HG03175 (cell line): Measurements from ENCODE around the gene MAGEA9B.
"Not testable (repeated sequence)": the region's sequence is repeated elsewhere in the genome, so short reads cannot be mapped to it uniquely, and the experiment has no call there.

ENCODE experiments used
- ATAC-seq: cut with Tn5 transposase; IDR thresholded peaks from one replicate; pipeline ENCODE4 v1.9.1; 2021; ENCODE audit warnings: mild to moderate bottlenecking, moderate library complexity; ENCODE audit not compliant: unreplicated experiment

The MAGEA9B gene, protein sequence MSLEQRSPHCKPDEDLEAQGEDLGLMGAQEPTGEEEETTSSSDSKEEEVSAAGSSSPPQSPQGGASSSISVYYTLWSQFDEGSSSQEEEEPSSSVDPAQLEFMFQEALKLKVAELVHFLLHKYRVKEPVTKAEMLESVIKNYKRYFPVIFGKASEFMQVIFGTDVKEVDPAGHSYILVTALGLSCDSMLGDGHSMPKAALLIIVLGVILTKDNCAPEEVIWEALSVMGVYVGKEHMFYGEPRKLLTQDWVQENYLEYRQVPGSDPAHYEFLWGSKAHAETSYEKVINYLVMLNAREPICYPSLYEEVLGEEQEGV

DNA sequence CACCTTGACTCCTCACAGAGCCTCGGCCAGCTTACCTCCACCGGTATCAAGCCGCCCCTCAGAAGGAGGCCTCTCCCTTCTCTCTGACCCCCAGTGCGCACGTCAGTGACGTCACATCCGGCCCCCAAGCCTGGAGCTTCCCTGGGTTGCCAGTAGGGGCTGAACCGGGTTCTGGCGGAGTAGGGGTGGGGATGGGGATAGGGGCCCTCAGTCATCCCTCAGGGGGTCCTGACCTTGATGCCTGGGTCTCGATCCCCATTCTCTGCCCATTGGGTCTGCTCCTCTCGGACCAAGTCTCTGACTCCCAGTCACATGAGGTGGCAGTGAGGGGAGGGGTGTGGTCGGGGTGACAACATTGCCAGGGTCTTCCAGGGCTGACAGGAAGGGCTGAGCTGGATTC lies at the start of gene MAGEA9B:
Gene MAGEA9B (minus strand): TSS at position 101 of the 400 bp plus-strand sequence. CDS start 4,280 bp downstream, outside the sequence.
- not testable (repeated sequence) for ATAC-seq

DNA sequence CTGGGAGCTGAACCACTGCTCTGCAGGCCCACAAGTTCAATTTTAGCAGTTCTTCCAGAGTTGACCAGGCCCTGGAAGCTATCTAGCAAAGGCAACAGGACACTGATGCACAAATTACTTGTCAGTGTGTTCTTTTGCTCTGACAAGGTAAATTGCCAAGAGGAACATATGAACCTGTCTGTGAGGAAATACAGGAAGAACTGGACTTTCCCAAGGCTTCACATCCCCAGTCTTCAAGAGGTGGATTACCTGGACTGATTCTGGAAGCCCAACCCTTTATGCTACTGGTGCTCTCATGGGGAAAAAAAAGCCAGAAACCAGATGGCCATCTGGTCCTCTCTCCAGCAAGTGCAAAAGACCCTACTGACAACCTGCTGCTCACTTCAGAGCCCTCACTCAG lies 46.3 kb upstream of the MAGEA9B start:
- ATAC-seq: no peak

DNA sequence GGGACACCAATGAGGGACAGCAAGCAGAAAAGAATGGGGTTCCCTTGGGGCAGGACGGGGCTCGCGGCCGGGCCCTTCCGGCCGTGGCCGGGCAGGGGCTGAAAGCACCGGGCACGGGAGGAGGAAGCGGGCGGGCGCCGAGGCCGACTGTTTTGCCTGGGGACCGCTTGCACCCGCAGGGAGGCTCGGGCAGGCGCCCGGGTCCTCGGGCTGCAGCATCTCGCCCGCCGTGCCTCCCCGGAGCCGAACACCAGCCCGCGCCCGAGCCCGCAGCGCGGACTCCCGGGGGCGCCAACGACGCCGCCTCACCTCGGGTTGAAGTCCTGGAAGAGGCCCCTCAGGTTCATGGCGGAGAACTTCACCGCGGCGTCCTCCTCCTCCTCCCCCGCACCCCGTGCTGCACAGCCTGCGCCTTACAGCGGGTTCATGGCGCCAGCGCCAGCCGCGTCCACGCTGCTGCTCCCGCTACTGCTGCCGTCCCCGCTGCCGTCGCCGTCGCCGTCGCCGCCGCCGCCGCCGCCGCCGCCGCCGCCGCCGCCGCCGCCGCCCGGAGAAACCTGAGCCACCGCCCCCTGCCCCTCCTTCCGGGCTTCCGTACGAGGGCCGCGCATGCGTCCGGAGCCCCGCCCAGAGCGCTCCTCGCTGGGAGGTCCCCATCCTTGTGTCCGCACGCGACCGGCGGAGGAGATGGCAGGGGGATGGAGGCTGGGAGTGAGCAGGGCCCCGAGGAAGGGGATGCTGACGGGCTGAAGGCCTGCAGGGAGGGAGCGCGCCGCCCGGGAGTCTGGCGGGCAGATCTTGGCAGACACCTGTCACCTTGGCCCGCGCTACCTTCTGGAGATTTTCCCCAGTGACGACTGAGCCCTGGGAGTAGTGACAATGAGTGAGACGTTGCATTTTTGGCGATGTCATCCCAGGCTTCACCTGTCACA lies 44.2 kb upstream of the MAGEA9B start, which contains the start of gene TMEM185A:
Gene TMEM185A (minus strand): TSS at position 559 of the 932 bp plus-strand sequence. CDS start 212 bp downstream, at position 347.
- peak; percentile 87 for ATAC-seq

DNA sequence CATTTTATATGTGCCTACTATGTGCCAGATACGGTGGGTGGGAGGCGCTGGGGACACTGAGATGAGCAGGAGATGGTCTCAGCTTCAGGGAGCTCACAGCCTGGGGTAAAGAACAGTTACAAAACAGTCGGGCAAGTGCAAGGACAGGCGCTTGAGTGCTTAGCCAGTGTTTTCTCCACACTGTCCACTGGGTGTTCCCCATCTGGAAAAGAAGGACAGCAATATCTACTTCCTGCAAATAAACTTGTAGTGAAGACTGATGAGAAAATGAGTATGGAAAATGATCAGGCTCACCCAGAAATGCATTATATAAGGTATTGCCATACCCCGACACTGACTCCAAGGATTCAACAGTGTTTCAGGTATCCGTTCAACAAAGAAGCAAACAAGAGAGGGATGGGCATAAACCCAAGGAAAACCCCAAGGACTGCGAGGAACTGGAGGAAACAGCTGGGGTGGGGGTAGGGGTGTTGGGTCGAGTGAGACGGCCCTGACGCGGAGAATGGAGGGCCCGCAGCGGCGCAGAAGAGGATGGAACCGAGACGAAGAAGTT lies 43.5 kb upstream of the MAGEA9B start:
- ATAC-seq: no peak

DNA sequence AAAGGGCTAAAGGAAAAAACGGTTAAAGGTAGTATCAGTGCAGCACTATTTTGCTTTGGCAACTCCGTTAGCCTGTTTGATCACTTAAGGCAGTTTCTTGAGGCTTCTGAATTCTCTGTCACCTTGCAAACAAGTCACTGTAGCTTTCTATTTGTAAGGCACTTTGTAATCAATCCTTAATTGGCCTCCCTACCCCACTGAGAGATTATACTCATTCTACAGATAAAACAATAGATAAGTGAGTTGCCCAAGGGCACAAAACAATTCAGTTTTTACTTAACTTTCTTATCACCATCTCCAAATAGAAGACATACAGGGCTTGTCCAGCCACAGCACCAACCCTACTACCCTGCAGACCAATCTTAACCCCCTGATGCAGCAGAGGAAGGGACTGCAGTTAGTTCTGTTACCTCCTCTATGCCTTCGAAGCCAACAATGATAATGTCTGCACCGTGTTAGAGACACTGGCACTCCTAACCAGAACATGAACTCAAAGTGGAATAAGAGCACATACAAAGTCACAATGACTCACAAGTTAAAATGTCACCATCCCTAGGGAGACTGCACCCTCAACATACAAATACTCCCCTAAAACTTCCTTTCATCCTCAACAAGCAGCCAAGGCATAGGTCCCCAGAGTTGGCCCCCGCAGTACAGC lies 42.6 kb upstream of the MAGEA9B start:
- ATAC-seq: no peak

DNA sequence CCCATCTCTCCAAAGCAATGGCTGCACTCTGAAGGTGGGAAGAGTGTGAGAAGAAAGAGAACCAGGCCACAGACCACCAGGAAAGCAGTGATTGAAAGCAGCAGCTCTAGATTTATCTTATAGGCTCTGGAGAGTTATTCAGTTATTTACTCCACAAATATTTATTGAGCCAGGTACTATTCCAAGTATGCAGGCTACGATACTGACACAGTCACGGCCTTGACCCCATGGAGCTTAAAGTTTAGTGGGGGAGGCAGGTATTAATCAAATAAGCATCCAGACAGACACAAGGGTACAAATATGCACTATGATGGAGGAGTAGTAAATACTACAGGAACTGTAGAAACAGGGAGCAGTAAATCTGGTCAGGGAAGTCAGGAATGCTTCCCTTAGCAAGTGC lies 41.5 kb upstream of the MAGEA9B start:
- ATAC-seq: no peak

DNA sequence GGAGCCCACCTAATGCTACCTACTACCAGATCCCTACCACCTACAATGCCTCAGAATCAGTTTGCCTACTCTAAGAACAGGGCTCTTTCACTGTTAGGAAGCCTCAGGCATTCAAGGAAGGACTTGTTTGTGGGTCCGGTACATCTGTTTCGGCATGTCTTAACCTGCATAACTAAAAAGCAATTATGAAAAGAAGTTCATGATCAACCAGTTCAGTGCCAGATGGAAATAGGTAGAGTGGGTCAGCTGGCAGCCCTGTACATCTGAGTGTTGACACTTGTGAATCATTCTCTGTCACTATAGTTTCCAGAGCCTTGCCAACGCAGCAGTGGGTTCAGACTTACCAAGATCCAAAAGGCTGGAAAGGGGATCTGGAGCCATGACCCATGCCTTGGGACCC lies 41.0 kb upstream of the MAGEA9B start:
- ATAC-seq: no peak

DNA sequence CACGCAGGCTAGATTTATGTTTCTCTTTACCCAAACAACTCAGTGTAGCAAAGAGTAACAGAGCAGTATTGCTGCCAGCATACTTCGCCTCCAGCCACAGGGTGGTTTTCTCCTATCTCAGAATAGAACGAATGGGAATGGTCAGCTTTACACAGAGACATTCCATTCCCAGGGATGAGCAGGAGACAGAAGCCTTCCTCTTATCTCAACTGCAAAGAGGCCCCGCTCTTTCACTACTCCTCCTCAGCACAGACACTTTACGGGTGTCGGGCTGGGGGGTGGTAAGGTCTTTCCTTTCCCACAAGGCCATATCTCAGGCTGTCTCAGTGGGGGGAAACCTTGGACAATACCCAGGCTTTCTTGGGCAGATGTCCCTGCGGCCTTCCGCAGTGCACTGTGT lies 39.6 kb upstream of the MAGEA9B start:
- ATAC-seq: not testable (repeated sequence)

DNA sequence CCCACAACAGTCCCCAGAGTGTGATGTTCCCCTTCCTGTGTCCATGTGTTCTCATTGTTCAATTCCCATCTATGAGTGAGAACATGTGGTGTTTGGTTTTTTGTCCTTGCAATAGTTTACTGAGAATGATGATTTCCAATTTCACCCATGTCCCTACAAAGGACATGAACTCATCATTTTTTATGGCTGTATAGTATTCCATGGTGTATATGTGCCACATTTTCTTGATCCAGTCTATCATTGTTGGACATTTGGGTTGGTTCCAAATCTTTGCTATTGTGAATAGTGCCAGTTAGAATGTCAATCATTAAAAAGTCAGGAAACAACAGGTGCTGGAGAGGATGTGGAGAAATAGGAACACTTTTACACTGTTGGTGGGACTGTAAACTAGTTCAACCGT lies 32.4 kb upstream of the MAGEA9B start:
- not testable (repeated sequence) for ATAC-seq

DNA sequence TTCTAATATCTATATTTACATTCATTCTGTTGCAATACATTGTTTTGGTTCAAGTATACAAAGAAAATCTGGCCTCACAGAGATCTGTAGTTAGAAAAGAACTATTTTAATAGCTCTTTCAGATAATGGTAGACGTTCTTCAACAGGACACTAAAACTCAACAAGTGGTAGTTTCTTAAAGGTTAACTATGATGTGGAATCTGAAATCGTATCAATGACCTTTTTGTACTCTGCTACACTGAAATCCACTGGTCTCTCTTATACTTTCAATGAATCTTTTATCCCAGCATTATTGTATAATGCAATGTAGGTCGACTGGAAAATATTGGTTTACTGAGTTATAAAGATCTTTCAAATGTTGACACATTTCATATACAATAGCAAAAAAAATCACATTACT lies 31.6 kb upstream of the MAGEA9B start:
- no peak for ATAC-seq

DNA sequence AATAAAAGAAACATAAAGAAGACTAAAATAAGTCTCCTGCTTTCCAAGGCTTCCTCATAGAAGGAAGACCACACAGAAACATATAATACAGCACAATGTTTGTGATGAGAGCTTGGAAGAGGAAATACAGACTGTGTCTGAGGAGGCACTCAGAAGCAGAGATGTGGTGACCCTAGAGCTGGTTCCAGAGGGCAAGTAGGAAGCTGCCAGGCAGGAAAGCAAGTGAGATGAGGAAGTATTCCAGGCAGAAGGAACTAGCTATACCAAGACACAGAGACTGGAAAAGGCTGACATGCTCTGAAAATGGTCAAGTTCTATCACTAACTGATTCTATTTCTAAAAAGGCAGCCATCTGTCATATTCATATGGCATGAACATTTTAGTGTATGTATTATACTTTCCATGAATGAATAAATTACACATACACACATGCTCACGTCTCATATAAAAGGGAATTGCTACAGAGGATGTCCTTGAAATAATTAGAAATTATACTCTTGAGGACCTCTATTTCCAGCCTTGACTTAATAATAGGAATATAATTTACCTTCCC lies 24.4 kb upstream of the MAGEA9B start:
- no peak for ATAC-seq

DNA sequence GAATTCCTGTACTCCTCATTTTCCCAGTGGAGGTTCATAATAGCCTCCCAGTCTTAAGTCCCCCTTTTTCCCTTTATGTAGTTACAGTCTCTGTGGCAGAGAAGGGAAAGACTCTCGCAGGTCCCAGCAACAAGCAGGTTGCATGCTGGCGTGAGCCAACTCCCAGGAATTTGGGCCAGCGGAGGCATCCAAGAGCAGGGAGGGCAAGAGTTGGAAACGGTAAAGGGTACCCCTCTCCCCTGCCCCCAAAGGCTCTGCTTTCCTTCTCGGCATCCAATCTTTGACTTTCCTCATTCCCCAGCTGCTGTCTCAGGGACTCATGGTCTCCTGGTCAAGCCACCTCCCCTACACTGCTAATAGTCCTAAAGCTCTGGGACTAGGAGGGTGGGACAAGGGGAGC lies 23.3 kb upstream of the MAGEA9B start:
- no peak for ATAC-seq

DNA sequence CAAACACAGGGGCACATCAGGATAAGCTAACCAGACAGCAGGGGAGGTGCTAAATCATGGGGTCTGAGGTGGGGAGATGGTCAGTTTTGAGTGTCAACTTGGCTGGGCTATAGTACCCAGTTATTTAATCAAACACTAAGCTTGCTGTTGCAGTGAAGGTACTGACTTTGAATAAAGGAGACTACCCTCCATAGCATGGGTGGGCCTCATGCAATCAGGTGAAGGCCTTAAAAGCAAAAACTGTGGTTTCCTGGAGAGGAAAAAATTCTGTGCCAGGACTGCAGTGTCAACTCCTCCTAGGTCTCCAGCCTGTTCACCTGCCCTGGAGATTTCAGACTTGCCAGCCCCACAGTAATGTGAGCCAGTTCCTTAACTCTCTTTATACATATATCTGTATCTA lies 20.4 kb upstream of the MAGEA9B start:
- ATAC-seq: no peak

DNA sequence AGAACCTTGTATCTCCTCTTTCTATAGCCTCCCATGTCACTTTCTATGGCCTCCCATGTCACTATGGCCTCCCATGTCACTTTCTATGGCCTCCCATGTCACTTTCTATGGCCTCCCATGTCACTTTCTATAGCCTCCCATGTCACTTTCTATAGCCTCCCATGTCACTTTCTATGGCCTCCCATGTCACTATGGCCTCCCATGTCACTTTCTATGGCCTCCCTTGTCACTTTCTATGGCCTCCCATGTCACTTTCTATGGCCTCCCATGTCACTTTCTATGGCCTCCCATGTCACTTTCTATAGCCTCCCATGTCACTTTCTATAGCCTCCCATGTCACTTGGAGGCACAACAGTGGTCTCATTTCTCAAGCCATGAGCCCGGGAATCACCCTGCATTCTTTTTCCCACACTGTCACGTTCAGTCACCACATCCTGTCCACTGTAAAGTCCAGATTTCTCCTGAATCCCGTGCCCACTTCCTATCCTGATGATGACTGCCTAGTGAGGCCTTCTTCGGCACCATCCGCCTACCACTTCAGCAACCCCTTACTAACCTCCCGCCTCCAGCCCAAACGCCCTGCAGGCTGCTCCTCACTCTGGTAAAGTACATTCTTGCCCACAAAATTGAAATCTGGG lies 18.1 kb upstream of the MAGEA9B start:
- ATAC-seq: not testable (repeated sequence)

DNA sequence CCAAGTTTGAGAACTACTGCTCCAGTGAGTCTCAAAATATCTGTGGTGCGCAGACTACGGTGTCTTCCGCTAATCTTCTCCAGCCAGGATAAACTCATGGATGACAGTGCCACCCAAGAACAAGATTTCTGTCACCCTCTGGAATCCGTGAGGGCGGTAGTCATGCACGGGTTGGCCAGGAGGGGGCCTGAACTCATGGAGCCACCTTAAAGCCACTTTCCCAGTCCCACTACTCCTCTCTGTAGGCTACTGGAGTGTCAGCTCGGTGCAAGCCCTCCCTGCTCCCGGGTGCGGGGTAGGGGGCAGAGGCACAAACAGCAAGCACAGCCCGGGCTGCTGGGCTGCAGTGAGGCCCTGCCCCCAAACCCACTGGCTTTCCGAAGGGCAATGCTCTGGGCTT lies 11.3 kb upstream of the MAGEA9B start:
- ATAC-seq: not testable (repeated sequence)

DNA sequence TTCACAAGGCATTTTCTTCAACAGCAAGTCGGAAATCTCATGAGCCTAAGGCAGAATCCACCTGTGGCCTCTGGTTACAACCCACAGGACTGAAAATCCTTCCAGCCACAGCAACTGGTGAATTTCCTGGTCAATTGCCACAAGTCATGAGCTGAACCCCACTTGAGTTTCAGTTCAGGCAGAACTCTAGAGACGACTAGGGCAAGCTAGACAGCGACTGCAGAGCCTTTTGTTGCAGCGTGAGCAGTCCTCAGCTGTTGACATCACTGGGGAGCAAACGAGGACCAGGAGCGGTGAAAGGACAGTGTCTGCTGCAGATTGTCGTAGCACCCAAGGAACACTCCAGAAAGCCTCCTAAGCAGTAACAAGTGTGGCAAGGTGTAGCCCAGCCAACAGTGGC lies 8.7 kb upstream of the MAGEA9B start:
- ATAC-seq: not testable (repeated sequence)

DNA sequence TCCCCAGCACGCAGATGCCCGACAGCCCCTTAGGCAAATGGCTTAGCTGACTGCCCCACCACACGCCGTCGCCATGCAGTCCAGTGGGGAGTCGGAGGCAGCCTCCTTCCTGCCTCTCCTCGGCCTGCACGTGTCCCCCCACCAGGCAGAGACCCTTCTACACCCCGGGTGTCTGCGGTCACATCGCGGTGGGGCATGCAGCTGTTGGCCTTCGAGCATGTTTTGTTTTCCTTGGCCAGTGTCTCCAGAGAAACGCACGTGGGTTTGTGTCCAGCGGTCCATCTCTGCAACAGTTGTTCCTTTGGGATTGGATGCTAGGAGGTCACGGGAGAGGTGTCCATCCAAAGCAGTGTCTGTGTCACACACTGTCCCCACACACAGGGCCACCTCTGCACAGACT lies 8.0 kb upstream of the MAGEA9B start, which contains the start of gene HSFX2:
Gene HSFX2 (minus strand): TSS at position 101 of the 400 bp plus-strand sequence. CDS start 614 bp downstream, outside the sequence.
- not testable (repeated sequence) for ATAC-seq

DNA sequence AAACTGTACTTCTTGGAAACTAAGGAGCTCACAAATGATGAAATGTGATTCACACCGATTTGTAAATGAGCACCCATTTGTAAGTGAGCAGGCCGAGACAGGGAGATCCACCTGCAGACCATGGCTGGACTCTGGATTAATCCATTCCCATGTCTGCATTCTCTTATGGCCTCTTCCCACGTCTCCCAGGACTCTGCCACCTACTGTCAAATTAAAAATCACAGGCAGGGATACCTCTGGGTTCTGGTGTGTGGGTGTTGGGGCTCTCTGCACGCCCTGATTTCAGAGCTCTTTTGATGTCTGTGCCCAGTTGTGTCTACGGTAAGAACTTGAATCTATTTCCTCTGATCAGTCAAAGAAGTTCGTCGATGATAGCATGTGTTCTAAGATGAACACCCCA lies 3.7 kb upstream of the MAGEA9B start:
- ATAC-seq: not testable (repeated sequence)

DNA sequence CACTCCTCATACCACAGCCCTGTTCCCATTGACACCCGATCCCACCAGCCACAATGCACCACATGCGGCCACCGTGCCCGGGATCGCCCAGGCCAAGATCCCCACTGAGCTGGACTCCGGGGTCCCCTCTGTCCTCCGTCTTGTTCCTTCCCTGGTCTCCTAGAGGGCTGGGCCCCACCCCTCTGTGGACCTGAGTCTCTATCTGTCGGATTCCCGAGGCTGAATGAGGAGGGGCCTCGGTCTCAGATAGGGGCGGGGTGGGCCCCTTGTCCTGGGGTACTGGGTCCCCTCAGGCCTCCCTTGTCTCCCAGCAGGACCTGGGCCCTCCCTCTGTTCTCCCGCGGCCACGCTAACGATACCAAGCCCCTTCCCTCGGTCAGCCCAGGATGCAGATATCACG lies 1.6 kb downstream of the MAGEA9B start:
- ATAC-seq: not testable (repeated sequence)

DNA sequence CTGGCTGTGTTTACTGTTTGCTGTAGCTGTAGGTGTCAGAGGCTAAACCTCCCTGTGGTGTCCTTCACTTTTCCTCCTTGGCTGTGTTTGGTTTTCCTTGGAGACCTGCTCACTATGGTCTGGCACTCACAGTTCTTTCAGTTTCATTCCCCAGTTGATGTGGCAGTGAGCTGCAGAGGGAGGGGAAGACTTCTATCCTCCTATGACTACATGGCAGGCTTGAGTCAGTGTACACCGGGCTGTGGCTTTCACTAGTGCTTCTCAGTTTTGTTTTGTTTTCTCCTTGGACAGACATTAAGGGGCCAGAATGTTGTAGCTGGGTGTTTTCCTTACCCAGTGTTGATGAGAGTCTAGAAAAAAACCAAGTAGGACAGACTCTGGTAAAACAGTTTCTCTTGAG lies 13.8 kb downstream of the MAGEA9B start:
- peak; percentile 100 for ATAC-seq
